Measurements from ENCODE around the gene KCNA2.

Gene KCNA2

GRCh38 chr1:110628323-110629105, 22.4 kb upstream of the KCNA2 start:
- no peak for DNase-seq (ENCODE audit: low read depth in 2 of 2)

DNA sequence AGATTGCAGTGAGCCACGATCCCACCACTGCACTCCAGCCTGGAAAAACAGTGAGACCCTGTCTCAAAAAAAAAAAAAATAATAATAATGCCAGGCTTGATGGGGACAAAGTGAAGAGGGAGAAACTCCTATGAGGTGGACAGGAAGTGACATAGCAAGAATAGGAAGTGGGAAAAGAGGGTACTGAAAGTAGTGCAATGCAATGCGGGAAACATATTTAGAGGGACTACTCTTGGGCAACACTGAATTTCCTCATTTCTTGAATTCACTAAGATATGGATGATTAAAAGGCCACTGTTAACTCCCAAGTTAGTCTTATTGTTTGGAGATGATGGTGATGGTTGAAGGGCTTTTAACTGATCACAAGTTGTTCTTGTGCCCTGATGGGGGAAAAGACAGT, 21.6 kb upstream of the KCNA2 start:
- no peak for DNase-seq (ENCODE audit: low read depth in 2 of 2)

DNA sequence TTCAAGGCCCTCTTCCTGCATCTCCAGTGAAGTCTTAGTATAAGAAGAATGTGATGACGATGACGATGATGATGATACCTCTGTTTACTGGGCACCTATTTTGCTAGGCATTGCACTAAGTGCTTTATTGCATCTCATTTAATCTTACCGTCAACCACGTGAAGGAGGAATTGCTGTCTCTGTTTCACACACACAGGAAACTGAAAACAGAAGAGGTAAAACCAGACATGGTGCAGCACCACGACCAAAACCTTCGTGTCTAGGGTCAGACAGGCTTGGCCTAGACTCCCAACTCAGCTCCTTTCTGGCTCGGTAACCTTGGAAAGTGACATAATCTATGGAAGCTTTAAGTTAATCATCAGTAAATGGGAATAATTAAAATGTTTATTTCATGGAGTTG, 20.7 kb upstream of the KCNA2 start:
- no peak for DNase-seq (ENCODE audit: low read depth in 2 of 2)

DNA sequence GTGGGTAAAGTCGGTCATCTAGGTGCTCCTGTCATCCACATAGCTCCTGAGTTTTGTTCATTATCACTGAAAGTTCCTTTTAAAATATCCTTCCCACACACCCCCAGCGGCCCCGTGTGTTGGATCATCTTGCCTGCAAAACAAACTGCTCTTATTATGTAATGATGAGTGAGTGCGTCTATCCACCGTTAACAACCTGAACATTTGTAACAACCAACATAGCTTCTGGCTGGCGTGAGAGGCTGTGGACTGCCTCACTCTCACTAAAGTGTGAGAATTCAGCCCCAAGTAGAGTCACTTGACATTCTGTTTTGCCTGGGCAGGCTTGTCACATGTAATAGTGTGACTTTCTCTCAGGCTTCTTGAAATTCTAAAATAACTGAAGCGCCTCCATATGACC, 14.5 kb upstream of the KCNA2 start:
- DNase-seq (ENCODE audit: low read depth in 2 of 2): no peak

DNA sequence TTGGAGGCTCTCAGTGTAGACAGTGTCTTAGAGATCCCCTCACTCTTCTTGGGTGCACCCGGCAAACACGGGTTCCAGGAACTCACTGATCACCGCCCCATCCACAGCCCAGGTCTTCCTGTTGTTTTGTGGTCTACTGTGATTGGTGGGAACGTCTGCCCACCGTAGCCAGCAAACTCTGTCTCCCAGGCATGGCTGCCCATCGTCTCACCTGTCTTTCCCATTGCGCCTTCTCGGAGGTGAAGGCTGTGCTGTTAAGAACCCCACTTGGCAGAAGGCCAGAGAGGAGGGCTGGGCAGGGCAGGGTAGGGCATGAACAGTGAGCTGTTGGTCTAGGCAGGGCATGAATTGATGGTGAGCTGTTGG, 14.1 kb upstream of the KCNA2 start:
- no peak for DNase-seq (ENCODE audit: low read depth in 2 of 2)

- peak; percentile 15 to 19 for DNase-seq (ENCODE audit: low read depth in 2 of 2)
Observed at GRCh38 chr1:110619412-110620249, 13.5 kb upstream of the KCNA2 start.

DNA sequence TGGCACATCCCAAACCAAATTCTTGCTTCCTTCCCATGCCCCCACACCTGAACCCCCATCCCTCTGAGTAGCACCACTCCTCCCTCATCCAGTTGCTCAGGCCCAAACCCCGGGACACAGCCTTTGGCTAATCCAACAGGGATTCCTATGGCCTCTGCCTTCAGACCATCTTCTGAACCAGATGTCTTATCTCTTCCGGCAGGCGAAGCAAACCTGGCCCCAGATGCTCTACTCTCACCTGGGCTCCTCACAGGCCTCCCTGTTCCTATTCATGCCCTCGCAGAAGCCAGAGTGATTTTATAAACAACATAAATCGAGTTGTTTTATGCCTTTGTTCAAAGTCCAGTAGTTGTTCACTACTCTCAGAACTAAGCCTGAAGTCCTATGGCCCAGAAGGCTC, 12.5 kb upstream of the KCNA2 start:
- DNase-seq (ENCODE audit: low read depth in 2 of 2): no peak

DNA sequence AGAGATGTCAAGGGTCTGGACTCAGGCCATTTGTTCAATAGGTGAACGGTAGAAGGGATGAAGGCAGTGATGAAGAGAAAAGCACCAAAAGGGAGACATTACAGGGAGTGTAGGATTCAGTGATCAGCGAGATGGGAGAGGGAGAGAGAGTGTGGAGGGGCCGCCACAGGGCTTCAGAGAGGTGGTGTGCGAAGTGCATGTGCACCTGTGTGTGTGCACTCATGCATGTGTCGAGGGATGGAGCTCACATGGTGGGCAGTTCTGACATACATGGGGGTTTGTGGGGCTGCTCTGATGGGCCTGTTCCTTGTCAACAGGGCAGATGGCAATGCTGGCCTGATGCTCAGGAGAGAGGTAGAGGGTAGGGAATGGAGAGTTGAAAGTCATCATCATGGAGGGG, 11.4 kb upstream of the KCNA2 start:
- DNase-seq (ENCODE audit: low read depth in 2 of 2): no peak

GRCh38 chr1:110617116-110617515, 11.0 kb upstream of the KCNA2 start:
- DNase-seq (ENCODE audit: low read depth in 2 of 2): no peak

DNA sequence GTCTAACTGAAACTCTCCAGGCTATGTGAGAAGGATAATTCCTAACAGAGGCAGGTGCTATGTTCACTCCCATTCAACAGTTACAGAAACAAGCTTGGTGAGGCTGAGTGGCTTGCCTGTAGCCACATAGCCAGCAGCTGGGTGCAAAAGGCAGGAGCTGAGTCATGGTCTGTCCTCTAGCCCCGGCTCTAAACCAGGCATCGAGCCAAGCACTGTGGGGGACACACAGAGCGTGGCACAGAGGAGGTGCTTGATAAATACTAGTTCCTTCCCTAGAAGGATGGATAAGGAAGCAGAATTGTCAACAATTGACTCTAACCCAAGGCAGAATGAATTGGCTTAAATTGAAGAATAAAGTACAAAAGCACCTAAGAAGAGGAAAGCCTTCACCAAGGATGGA, 10.4 kb upstream of the KCNA2 start:
- DNase-seq (ENCODE audit: low read depth in 2 of 2): no peak

GRCh38 chr1:110615548-110616130, 9.5 kb upstream of the KCNA2 start:
- peak; percentile 2 to 7 for DNase-seq (ENCODE audit: low read depth in 2 of 2)

- DNase-seq (ENCODE audit: low read depth in 2 of 2): no peak
Observed at GRCh38 chr1:110612060-110612745, 6.0 kb upstream of the KCNA2 start.

- no peak for DNase-seq (ENCODE audit: low read depth in 2 of 2)
Observed at GRCh38 chr1:110610696-110611286, 4.6 kb upstream of the KCNA2 start.

GRCh38 chr1:110610084-110610483, 3.9 kb upstream of the KCNA2 start:
- no peak for DNase-seq (ENCODE audit: low read depth in 2 of 2)

- DNase-seq (ENCODE audit: low read depth in 2 of 2): no peak
Observed at GRCh38 chr1:110608247-110608646, 2.1 kb upstream of the KCNA2 start.

DNA sequence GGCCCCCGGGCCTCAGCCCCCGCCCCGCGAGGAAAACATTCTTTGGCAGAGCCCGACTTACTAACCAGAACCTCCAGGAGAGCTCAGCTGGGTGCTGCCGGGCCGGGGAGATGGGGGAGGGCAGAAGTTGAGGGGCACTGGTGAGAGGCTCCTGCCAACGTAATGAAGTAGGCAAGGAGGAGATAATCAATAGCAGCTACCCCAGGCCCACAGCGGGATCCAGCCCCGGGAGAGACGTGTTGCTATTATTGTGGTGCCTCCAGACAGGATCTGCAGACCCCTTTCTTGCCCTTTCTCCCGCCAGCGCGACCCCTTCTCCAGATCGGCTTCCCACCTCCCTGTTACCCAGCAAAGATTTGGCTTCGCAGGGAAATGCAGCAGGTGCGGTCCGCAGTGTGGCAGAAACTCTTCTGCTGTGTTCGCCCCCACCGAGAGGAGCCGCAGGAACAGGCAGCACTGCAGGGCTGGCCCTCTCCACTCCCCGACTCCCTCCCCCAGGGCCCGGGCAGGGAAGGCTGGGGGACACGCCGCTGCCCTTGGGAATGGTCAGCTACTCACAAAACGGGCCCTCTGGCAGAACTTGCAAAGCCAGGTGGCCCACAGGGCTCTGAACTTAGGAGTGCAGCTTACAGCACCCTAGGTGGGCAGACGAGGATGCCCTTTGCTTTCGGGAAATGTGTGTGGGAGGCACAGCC, 1.5 kb upstream of the KCNA2 start:
- DNase-seq (ENCODE audit: low read depth in 2 of 2): no peak

DNA sequence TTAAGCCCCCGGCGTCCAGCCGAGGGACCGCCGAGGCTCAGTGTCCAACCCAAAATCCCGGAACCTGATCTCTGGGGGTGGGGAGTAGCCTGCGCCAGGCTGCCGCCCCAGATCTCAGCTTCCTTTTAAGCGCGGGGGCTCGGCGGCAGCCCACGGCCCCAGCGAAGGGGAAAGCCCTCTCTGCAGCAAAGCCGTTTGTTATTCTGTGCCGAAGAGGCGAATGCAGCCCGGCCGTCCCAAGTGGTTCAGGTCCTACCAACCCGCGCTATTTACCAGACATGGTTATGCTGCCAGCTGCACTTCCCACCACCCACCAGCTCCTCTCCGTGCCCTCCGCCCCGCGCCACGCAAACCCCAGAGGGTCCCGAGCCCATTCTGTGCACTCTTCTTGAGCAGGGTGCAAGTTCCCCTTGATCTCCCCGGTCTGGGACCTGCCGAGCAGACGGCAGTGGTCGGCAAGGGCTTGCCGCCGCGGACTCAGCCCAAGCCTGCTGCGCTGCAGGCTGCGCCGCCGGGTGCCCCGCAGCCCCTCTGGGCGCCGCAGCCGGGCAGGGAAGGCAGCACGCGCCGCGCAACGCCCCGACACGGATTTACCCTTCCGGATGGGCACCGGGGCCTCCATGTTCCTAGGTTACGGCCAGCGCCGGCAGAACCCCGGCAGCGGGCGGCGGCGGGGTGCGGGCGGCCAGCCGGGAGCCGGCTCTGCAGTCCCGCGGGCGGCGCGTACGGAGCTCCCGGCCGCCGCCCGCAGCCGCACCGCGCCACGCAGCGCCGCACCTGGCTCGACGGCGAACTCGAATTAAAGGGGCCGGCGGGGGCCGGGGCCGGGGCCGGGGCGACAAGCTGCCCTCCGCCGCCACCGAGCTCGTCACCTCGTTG, 738 bp upstream of the KCNA2 start:
- no peak for DNase-seq (ENCODE audit: low read depth in 2 of 2)

DNA sequence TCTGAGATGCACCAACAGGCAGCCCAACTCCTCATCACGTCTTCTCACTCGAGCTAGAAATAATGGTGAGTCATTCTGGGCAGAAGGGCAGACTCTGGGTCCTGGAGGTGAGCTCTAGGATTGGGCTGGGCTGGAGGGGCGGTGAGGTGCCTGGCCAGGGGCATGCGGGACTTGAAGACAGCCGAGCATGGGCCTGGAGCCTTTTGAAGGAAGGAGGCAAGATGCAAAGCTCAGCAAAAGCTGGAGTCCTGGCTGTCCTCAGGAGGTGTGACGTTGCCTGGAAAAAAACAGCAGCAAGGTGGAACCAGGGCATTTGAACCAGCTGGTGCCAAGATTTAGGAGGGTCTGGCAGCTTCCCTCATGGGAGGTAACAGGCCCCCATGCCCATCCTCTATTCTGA, 712 bp downstream of the KCNA2 start:
- DNase-seq (ENCODE audit: low read depth in 2 of 2): no peak

DNA sequence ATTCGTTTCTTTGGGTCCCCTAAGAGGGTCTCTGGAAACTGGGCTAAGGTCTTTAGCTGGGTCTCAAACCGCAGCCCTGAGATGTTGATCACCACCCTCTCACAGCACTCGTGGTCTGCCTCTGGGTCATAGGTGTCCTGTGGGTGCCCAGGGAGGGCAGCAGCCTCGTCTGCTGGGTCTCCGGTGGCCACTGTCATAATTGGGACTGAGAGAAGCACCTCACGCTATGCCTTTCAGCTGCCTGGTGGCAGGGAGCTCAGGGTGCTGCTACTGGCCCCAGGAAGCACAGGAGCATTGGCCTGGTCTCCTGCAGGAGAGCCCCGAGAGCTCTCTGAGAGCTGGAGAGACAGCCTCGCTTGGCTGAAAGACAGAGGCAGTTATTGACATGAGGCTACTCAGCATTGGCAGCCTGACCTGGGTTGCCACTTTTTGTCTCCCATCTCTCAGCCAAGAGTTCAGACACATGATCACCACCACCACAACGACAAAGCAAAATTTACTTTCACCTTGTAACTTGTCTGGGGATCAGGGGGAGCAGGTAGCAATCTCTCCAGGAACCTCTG, 1.5 kb downstream of the KCNA2 start:
- no peak for DNase-seq (ENCODE audit: low read depth in 2 of 2)

- no peak for DNase-seq (ENCODE audit: low read depth in 2 of 2)
Observed at GRCh38 chr1:110603058-110603457, 3.1 kb downstream of the KCNA2 start.

Data from fibroblast of skin of left quadriceps (primary cell).